Epithelial cell of esophagus (primary cell): ENCODE results near the gene MCC.
A peak's percentile ranks its signal among the peaks of the same experiment; 100 is the strongest.

Experiments used
- DNase-seq: peaks from one replicate; pipeline ENCODE4 v3.0.0; 2010; ENCODE audit warnings: low read depth
- H3K4me3 ChIP-seq: 2 replicates; pipeline ENCODE4 v1.5.1; 2011; ENCODE audit warnings: mild to moderate bottlenecking, low read length, control low read depth
- TF ChIP-seq, protein P1 (sequence below): IDR thresholded peaks from 2 replicates; pipeline ENCODE4 v1.5.1; 2011; ENCODE audit warnings: low read depth, mild to moderate bottlenecking, low read length, control low read depth, inconsistent platforms; ENCODE audit not compliant: insufficient read depth; ENCODE audit errors: missing control alignments

The MCC gene

DNA sequence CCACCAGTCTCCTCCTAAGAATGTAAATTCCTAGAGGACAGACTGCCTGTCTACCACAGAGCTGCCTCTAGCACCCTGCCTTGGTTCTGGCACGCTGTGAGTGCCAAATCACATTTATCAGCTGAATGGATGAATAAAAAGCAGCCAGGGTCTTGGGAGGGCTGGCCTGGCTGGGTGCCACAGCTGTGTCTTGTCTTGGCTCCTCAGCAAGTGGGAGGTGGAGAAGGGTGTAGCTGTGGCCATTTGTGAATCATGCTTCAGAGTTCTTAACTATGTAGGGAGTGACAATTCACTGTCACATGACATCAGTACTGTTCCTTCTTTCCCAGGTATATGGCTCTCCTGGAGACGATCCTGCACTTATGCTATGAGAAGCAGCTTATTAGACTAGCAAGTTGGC lies 441.0 kb downstream of the MCC start:
- no peak overlapping the region for H3K4me3 ChIP-seq
- peak; percentile 74 for DNase-seq
- TF ChIP-seq, protein P1, sequence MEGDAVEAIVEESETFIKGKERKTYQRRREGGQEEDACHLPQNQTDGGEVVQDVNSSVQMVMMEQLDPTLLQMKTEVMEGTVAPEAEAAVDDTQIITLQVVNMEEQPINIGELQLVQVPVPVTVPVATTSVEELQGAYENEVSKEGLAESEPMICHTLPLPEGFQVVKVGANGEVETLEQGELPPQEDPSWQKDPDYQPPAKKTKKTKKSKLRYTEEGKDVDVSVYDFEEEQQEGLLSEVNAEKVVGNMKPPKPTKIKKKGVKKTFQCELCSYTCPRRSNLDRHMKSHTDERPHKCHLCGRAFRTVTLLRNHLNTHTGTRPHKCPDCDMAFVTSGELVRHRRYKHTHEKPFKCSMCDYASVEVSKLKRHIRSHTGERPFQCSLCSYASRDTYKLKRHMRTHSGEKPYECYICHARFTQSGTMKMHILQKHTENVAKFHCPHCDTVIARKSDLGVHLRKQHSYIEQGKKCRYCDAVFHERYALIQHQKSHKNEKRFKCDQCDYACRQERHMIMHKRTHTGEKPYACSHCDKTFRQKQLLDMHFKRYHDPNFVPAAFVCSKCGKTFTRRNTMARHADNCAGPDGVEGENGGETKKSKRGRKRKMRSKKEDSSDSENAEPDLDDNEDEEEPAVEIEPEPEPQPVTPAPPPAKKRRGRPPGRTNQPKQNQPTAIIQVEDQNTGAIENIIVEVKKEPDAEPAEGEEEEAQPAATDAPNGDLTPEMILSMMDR: no peak

DNA sequence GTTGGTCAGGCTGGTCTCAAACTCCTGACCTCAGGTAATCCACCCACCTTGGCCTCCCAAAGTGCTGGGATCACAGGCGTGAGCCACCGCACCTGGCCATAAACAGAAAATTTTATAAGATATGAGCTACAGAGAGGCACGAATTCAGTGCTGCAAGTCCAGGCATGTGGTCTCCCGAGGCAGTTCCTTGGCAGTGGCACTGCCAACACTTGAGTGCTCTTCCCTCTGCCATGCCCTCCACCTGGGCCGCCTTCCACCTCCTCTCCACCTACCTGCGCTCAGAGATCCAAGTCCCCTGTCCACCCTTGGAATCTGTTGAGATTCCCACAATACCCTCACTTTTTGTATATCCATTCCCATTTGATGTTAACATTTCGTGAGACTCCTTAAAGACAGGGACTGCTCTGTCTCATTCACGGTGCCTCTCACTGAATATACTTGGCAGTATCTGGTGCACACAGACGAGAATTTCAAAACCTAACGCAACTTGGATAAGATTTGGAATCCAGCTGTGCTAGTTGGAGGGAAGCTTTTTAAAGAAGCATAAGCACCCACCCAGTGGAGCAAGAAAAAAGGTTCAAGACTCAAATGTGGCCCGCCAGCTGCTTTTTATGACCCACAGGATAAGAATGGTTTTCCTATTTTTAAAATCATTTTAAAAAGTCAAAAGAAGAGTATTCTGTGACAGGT lies 443.3 kb downstream of the MCC start:
- no peak overlapping the region for H3K4me3 ChIP-seq
- peak; percentile 69 for DNase-seq
- TF ChIP-seq, protein P1: no peak

DNA sequence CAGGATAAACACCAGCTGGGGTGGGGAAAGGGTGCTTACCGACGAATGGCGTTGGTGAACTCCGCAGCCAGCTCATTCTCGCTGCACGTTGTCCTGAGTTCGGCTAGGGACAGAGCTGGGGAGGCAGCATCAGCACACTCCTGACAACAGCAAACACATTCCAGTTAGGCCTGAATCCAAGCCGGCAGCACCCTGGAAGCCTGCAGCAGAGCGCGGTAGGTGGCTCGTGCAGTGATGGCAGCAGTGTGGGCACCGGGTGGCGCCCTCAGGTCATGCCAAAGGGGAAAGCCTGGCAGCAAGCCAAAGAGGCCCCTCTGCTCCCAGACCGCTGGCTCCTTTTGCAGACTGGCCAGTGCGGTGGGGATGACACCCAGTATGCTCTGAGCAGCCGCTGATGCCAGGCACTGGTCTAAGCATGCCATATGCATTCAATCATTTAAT lies 444.7 kb downstream of the MCC start:
- TF ChIP-seq, protein P1: no peak
- H3K4me3 ChIP-seq: no peak overlapping the region
- no peak for DNase-seq

DNA sequence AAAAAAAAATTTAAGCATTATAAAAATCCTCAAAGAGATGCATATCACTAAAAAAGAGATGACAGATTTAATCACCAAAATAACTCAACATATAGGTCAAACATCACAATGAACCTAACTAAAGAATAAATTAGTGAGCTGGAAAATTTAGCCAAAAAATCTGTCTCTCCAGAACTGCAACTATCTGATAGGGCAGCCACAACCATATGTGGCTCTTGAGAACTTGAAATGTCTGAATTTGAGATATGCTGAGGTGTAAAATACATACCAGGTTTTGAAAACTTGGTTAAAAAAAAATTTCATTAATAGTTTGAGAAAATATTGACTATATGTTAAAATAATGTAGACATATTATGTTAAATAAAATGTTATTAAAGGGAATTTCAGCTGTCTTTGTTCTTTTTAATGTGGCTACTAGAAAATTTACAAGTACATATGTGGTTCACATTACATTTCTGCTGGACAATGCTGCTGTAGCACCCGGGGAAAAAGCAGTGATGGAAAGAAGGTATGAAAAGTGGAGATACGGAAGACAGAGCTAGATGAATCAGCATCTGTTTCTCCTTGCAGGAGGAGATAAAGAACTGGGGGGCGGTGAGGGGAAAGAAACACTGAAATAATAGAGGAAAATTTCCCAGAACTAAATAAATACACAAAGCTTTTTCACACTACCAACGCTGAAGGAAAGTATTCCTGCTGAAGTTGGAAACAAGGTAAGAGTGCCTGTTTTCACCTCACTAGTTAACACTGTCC lies 445.6 kb downstream of the MCC start:
- TF ChIP-seq, protein P1: no peak
- no peak for DNase-seq
- H3K4me3 ChIP-seq: no peak overlapping the region

DNA sequence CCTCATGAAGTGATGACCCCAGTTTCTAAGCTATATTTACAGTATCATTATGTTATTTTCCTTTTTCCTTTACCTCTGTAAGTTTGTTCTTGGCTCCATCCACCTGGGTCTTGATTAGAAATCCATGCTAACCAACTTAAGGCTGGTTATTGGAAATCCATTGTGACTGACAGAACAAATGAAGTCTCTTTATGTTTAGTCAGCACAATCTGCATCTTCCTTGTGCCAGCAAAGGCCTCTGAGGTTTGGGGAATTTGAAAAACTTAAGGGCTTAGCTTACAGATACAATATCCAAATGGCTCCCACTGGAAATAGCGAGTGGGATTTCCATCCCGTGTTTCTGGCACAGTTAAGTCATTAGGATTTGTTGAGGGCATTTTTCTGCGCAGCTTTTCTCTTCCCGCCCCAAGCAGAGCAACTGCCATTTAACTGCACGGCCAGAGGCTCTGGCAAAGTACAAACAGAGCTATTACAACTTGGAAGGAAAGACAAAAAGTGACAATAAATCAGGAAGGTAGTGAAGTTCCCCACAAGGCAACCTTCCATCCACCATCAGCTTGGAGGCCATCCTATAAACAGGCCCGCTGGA lies 447.5 kb downstream of the MCC start:
- no peak for DNase-seq
- no peak overlapping the region for H3K4me3 ChIP-seq
- TF ChIP-seq, protein P1: no peak

DNA sequence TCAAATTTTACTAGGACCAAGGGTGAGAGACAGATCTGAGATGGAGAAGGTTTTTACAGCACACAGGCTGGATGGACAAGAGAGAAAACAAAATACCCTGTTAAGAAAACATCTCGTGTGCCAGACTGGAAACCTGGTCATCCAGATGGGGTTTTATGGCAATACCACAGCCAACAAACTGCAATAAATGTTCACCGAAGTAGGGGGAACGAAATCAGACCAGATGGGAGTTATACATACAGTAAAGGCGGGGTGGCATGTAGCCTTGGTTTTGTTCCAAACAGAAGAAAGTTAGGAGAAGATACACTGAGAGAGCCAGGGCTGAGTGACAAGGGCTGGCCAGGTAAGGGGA lies 448.3 kb downstream of the MCC start:
- DNase-seq: no peak
- no peak overlapping the region for H3K4me3 ChIP-seq
- TF ChIP-seq, protein P1: no peak
